ENCODE results near the gene KDM1A. TPM values are rescaled to one million over a fixed set of nuclear protein-coding genes. Genes with fewer than 3 reads are reported as not detected.

KDM1A gene
- total RNA-seq, 1 donor from 2014 or later = 27.4 TPM

GRCh38 chr1:23037081-23037740, 17.9 kb downstream of the KDM1A start:
- DNase-seq = no peak
- Histone ChIP-seq H3K27ac (replicated peaks) (no peak overlapping the region), H3K4me1 (peaks cover 15% of the 10 kb centered on the region), H3K4me3 (no peak overlapping the region), H3K9me3 (replicated peaks) (no peaks in the 10 kb centered on the region), H3K36me3 (no peaks in the 10 kb centered on the region), H3K27me3 (ENCODE audit: low read depth) (no peaks in the 10 kb centered on the region)
- TF ChIP-seq CTCF (IDR thresholded peaks at IDR 0.05; ENCODE audit: borderline replicate concordance) = no peak
- intact Hi-C loops (cut with micrococcal nuclease) = no loop called here

- Histone ChIP-seq H3K4me3 (no peak overlapping the region), H3K9me3 (replicated peaks) (no peaks in the 10 kb centered on the region), H3K4me1 (peaks cover 17% of the 10 kb centered on the region), H3K27me3 (ENCODE audit: low read depth) (no peaks in the 10 kb centered on the region), H3K27ac (replicated peaks) (no peak overlapping the region), H3K36me3 (no peaks in the 10 kb centered on the region)
- DNase-seq = no peak
- TF ChIP-seq CTCF (IDR thresholded peaks at IDR 0.05; ENCODE audit: borderline replicate concordance) = no peak
- intact Hi-C loops (cut with micrococcal nuclease) = no loop called here
Observed at GRCh38 chr1:23039308-23039826, 20.1 kb downstream of the KDM1A start.

GRCh38 chr1:23040509-23040908, 21.2 kb downstream of the KDM1A start:
- Histone ChIP-seq H3K36me3 (no peaks in the 10 kb centered on the region), H3K27me3 (ENCODE audit: low read depth) (no peaks in the 10 kb centered on the region), H3K4me1 (peaks cover 23% of the 10 kb centered on the region), H3K4me3 (no peak overlapping the region), H3K9me3 (replicated peaks) (no peaks in the 10 kb centered on the region), H3K27ac (replicated peaks) (no peak overlapping the region)
- DNase-seq = no peak
- intact Hi-C loops (cut with micrococcal nuclease) = no loop called here
- TF ChIP-seq CTCF (IDR thresholded peaks at IDR 0.05; ENCODE audit: borderline replicate concordance) = no peak

GRCh38 chr1:23044035-23044434, 24.8 kb downstream of the KDM1A start:
- Histone ChIP-seq H3K9me3 (replicated peaks) (no peaks in the 10 kb centered on the region), H3K27ac (replicated peaks) (no peak overlapping the region), H3K27me3 (ENCODE audit: low read depth) (no peaks in the 10 kb centered on the region), H3K36me3 (no peaks in the 10 kb centered on the region), H3K4me1 (peaks cover 21% of the 10 kb centered on the region), H3K4me3 (no peak overlapping the region)
- DNase-seq = no peak
- intact Hi-C loops (cut with micrococcal nuclease) = no loop called here
- no peak for TF ChIP-seq CTCF (IDR thresholded peaks at IDR 0.05; ENCODE audit: borderline replicate concordance)

- DNase-seq = no peak
- Histone ChIP-seq H3K4me1 (peaks cover 16% of the 10 kb centered on the region), H3K27ac (replicated peaks) (no peak overlapping the region), H3K36me3 (peaks cover 33% of the 10 kb centered on the region), H3K4me3 (no peak overlapping the region), H3K27me3 (ENCODE audit: low read depth) (no peaks in the 10 kb centered on the region), H3K9me3 (replicated peaks) (no peaks in the 10 kb centered on the region)
- intact Hi-C loops (cut with micrococcal nuclease) = no loop called here
- no peak for TF ChIP-seq CTCF (IDR thresholded peaks at IDR 0.05; ENCODE audit: borderline replicate concordance)
Observed at GRCh38 chr1:23050201-23050600, 30.9 kb downstream of the KDM1A start.
